GM12878 (cell line): ENCODE results near the gene HSD17B12. TPM values are rescaled to one million over a fixed set of nuclear protein-coding genes. Genes with fewer than 3 reads are reported as not detected.

ENCODE experiments used
- ATAC-seq: fragments of 200-7000 bp; cut with Tn5 transposase; 3 replicates; pipeline ENCODE4 v1.9.1; 2020; ENCODE audit warnings: mild to moderate bottlenecking, moderate library complexity
- BruUV-seq: library from RNA; stranded (reverse); fragments of 400-500 nt; replicated peaks from 2 replicates; lab custom pipeline; 2021; lab: Mats Ljungman, UMichigan
- CTCF ChIA-PET: fragments of 300-600 bp; sonication (Branson Sonifier 250); formaldehyde crosslinking; extraction: SDS; loops from one replicate; lab custom pipeline; 2021; ENCODE audit warnings: inconsistent platforms; lab: Yijun Ruan, JAX
- POLR2A ChIA-PET: fragments of 350-600 bp; formaldehyde crosslinking; extraction: SDS; loops from one replicate; lab custom pipeline; 2021; ENCODE audit warnings: inconsistent platforms; lab: Charles Lee
- RAD21 ChIA-PET: fragments of 300-600 bp; sonication (Branson Sonifier 250); formaldehyde crosslinking; loops from one replicate; lab custom pipeline; 2023; ENCODE audit warnings: antibody characterized with exemption; ENCODE audit not compliant: unreplicated experiment; lab: Charles Lee
- SMC1A ChIA-PET: fragments of 300-600 bp; sonication (Branson Sonifier 250); formaldehyde crosslinking; loops from one replicate; lab custom pipeline; 2023; ENCODE audit not compliant: unreplicated experiment, uncharacterized antibody; lab: Charles Lee
- DNase-seq: peaks from one replicate; pipeline ENCODE4 v3.0.0-alpha.2; 2011; ENCODE audit warnings: low read depth, low spot score
- FAIRE-seq: peaks from 3 replicates; lab custom pipeline; 2011; peaks lifted over from hg19 to GRCh38; lab: Jason Lieb, UNC
- H2AFZ ChIP-seq: 2 replicates; pipeline ENCODE4 v1.6.0; 2011; ENCODE audit warnings: low read depth, low read length, control low read depth; ENCODE audit not compliant: control insufficient read depth
- H3K27ac ChIP-seq: 2 replicates; pipeline ENCODE4 v1.5.1; 2011; ENCODE audit warnings: control low read depth; ENCODE audit not compliant: control insufficient read depth, insufficient read depth
- H3K27me3 ChIP-seq, 2 experiments: replicated peaks in 1 of 2; 2 replicates each; pipeline versions ENCODE4 v1.6.0 to v1.6.1; 2011; ENCODE audit warnings: low read length in 1 of 2; ENCODE audit not compliant: control insufficient read depth in 2 of 2, insufficient read depth in 2 of 2
- H3K36me3 ChIP-seq, 2 experiments: 2 replicates each; pipeline ENCODE4 v1.5.1; 2011; ENCODE audit warnings: low read length in 1 of 2; ENCODE audit not compliant: control insufficient read depth in 2 of 2, insufficient read depth in 2 of 2
- H3K4me1 ChIP-seq: 2 replicates; pipeline ENCODE4 v1.6.1; 2011; ENCODE audit warnings: mild to moderate bottlenecking, low read length, moderate library complexity, mixed read lengths; ENCODE audit not compliant: control insufficient read depth, insufficient read depth
- H3K4me2 ChIP-seq: 2 replicates; pipeline ENCODE4 v1.6.0; 2011; ENCODE audit warnings: control low read depth; ENCODE audit not compliant: control insufficient read depth, insufficient read depth
- H3K4me3 ChIP-seq: fragments of 200-600 bp; sonication (generic); 2 replicates; pipeline ENCODE4 v1.5.1; 2016
- H3K79me2 ChIP-seq: 2 replicates; pipeline ENCODE4 v1.6.0; 2011; ENCODE audit warnings: low read length; ENCODE audit not compliant: control insufficient read depth, insufficient read depth
- H3K9ac ChIP-seq: 2 replicates; pipeline ENCODE4 v1.8.0; 2011; ENCODE audit warnings: low read length, control low read depth, mixed read lengths; ENCODE audit not compliant: control insufficient read depth, insufficient read depth
- H3K9me3 ChIP-seq: replicated peaks from 3 replicates; pipeline ENCODE4 v1.5.1; 2011; ENCODE audit warnings: mild to moderate bottlenecking, low read length; ENCODE audit not compliant: control insufficient read depth, insufficient read depth
- H4K20me1 ChIP-seq: 2 replicates; pipeline ENCODE4 v1.6.0; 2011; ENCODE audit not compliant: control insufficient read depth, insufficient read depth
- CHD2 ChIP-seq: IDR thresholded peaks from 2 replicates; pipeline ENCODE4 v1.6.1; 2011; ENCODE audit warnings: low read depth, low read length, improper control_type of control experiment, borderline replicate concordance
- HCFC1 ChIP-seq: fragments of 150-350 bp; IDR thresholded peaks from 2 replicates; pipeline ENCODE4 v1.6.1; 2014; ENCODE audit warnings: low read length
- HDAC6 ChIP-seq: fragments of 200-600 bp; sonication (generic); IDR thresholded peaks from one replicate; pipeline ENCODE4 v1.8.0; 2017; ENCODE audit warnings: antibody characterized with exemption; ENCODE audit not compliant: unreplicated experiment
- HSF1 ChIP-seq: fragments of 150-350 bp; IDR thresholded peaks from 2 replicates; pipeline ENCODE4 v1.6.1; 2014; ENCODE audit warnings: mild to moderate bottlenecking, low read depth, low read length
- NBN ChIP-seq: fragments of 450-650 bp; IDR thresholded peaks from 2 replicates; pipeline ENCODE4 v1.6.1; 2016
- NFIC ChIP-seq: IDR thresholded peaks from 2 replicates; pipeline ENCODE4 v1.6.1; 2012; ENCODE audit warnings: low read depth, mild to moderate bottlenecking, inconsistent platforms, low read length, moderate library complexity
- NR2C1 ChIP-seq: fragments of 450-650 bp; IDR thresholded peaks from 2 replicates; pipeline ENCODE4 v1.6.1; 2017; ENCODE audit warnings: antibody characterized with exemption, mild to moderate bottlenecking, moderate library complexity
- POLR2AphosphoS5 ChIP-seq: IDR thresholded peaks from 2 replicates; pipeline ENCODE4 v1.6.1; 2011; ENCODE audit warnings: mild to moderate bottlenecking, low read length, inconsistent platforms
- RBBP5 ChIP-seq: fragments of 200-600 bp; sonication (generic); conservative IDR thresholded peaks from 2 replicates; pipeline ENCODE4 v1.6.1; 2016
- SMC3 ChIP-seq: IDR thresholded peaks from 2 replicates; pipeline ENCODE4 v1.6.1; 2011; ENCODE audit warnings: low read length, improper control_type of control experiment, borderline replicate concordance
- SP1 ChIP-seq: IDR thresholded peaks from one replicate; pipeline ENCODE4 v1.6.1; 2011; ENCODE audit warnings: low read depth, low read length
- WGBS: methylation state at CpG from one replicate; pipeline ENCODE4 v1.1.6; 2016; ENCODE audit warnings: low lambda C conversion rate; ENCODE audit not compliant: insufficient replicate concordance, insufficient coverage; ENCODE audit errors: missing lambda C conversion rate; 5-methylcytosine and 5-hydroxymethylcytosine counted together
- in situ Hi-C: fragments of 300-500 bp; cut with MboI; formaldehyde crosslinking; loops from 9 replicates; pipeline ENCODE4 v1.14.3; 2018; ENCODE audit warnings: mixed read lengths
- intact Hi-C: fragments of 100-400 bp; cut with micrococcal nuclease; formaldehyde crosslinking; loops from one replicate; pipeline ENCODE4 v1.14.2; 2022; ENCODE audit not compliant: unreplicated experiment
- polyA plus RNA-seq, 11 experiments: library from polyadenylated mRNA; depleted of rRNA in 4 of 11; unstranded in 6 of 11; stranded (reverse) in 5 of 11; fragments of >200 nt; fragmentation: Nextera tagmentation in 4 of 11; fragmentation: Illumina TruSeq in 1 of 11; extraction: Ambion mirVana in 4 of 11; extraction: Trizol in 1 of 11; gene quantifications; 1 replicate in 1 of 11; 2 replicates in 10 of 11; pipeline versions ENCODE4 v1.2.1 to v1.2.3, GENCODE V29; 2011 to 2016; ENCODE audit warnings: inconsistent platforms in 2 of 11, missing spikeins in 2 of 11, low read depth in 1 of 11
- total RNA-seq, 4 experiments: library from RNA; depleted of rRNA in 3 of 4; stranded (reverse); fragments of >200 nt in 3 of 4; fragmentation: Illumina TruSeq in 1 of 4; extraction: Trizol in 1 of 4; gene quantifications; 2 replicates each; pipeline versions ENCODE4 v1.2.1 to v1.2.3, GENCODE V29; 2013 to 2021

Gene HSD17B12
- total and polyA plus RNA-seq, 10 of the 15 experiments (the other 5 are each of a cell fraction or from before 2014, with no cell fraction given): 23.6 to 88.0 (median 64.7) TPM

GRCh38 chr11:43866520-43866919 lies 186.0 kb downstream of the HSD17B12 start:
- no peak overlapping the region for H3K27ac ChIP-seq
- ChIA-PET POLR2A (no interaction called here), SMC1A (interaction anchor here (0.6 to 2.6 kb wide), 4 partner anchors 15 to 508 kb away, joined by 3 to 6 read pairs (median 3); partner anchors contain the start of gene TTC17), CTCF (interaction anchor here (1.2 kb wide), 2 partner anchors 14 to 23 kb away, joined by 5 to 8 read pairs; no protein-coding TSS in a partner anchor), RAD21 (no interaction called here)
- intact Hi-C loops (no loop called here), in situ Hi-C loops (no loop called here)
- WGBS: 35% methylated on average over 2 of the region's 2 CpGs
- ATAC-seq (no peak), FAIRE-seq (no peak), DNase-seq (no peak)
- BruUV-seq: no TSS peak
- peaks cover 0 to 5% of the 10 kb centered on the region in 2 experiments; a peak in 1 of 4 replicates for H3K27me3 ChIP-seq
- no peak overlapping the region for H3K4me3 ChIP-seq
- H3K9me3 ChIP-seq: no peaks in the 10 kb centered on the region; the same call in 2 of the 3 replicates
- H3K79me2 ChIP-seq: no peaks in the 10 kb centered on the region
- TF ChIP-seq HDAC6 (no peak), NBN (no peak), NR2C1 (no peak), HCFC1 (no peak), RBBP5 (no peak), NFIC (no peak), POLR2AphosphoS5 (no peak), SMC3 (no peak), SP1 (no peak), HSF1 (no peak), CHD2 (no peak)
- H3K36me3 ChIP-seq: no peaks in the 10 kb centered on the region
- no peak overlapping the region for H3K9ac ChIP-seq
- no peak overlapping the region for H3K4me2 ChIP-seq
- H4K20me1 ChIP-seq: no peaks in the 10 kb centered on the region
- H3K4me1 ChIP-seq: peaks cover 10% of the 10 kb centered on the region
- H2AFZ ChIP-seq: no peak overlapping the region
